ENCODE measurements around the gene SERINC2. TPM values are rescaled to one million over a fixed set of nuclear protein-coding genes. Genes with fewer than 3 reads are reported as not detected.

The SERINC2 gene
- total and polyA plus RNA-seq, 2 experiments from 2014 or later: 20.5 to 23.3 TPM

- TF ChIP-seq REST (IDR thresholded peaks at IDR 0.05; ENCODE audit: unreplicated experiment): no peak
Observed at GRCh38 chr1:31434979-31435378, 22.0 kb downstream of the SERINC2 start (continued).

- Mint-ChIP-seq H3K27ac (no peak overlapping the region), H3K9me3 (no peaks in the 10 kb centered on the region; the same call in 2 of the 3 replicates), H3K4me3 (no peak overlapping the region), H3K4me1 (peaks cover 12% of the 10 kb centered on the region), H3K36me3 (ENCODE audit: low read depth) (peaks cover 11% of the 10 kb centered on the region), H3K27me3 (ENCODE audit: insufficient read depth, low read depth, poor library complexity) (peaks cover 18% of the 10 kb centered on the region)
- H3K27me3 ChIP-seq (ENCODE audit: insufficient read depth): no peaks in the 10 kb centered on the region
- no peaks in the 10 kb centered on the region for H3K4me1 ChIP-seq (ENCODE audit: insufficient read depth)
- H2AFZ ChIP-seq: no peak overlapping the region
- H3K27ac ChIP-seq (ENCODE audit: low read depth): no peak overlapping the region
- no peaks in the 10 kb centered on the region for H3K36me3 ChIP-seq (ENCODE audit: insufficient read depth)
- DNase-seq (ENCODE audit: low spot score) (no peak), ATAC-seq (no peak)
- H3K79me2 ChIP-seq (replicated peaks; ENCODE audit: insufficient read depth): no peaks in the 10 kb centered on the region
- H4K20me1 ChIP-seq (replicated peaks; ENCODE audit: insufficient read depth): no peaks in the 10 kb centered on the region
- no peak overlapping the region for H3K4me3 ChIP-seq
- H3K4me2 ChIP-seq: no peak overlapping the region
- no peaks in the 10 kb centered on the region for H3K9me2 ChIP-seq (ENCODE audit: insufficient read depth)
- no peaks in the 10 kb centered on the region for H3F3A ChIP-seq (replicated peaks; ENCODE audit: low read depth)
- TF ChIP-seq ZNF114 (CRISPR knock-in tag; IDR thresholded peaks at IDR 0.05) (no peak), ZNF331 (CRISPR knock-in tag; IDR thresholded peaks at IDR 0.05; ENCODE audit: low read depth) (no peak), POLR2AphosphoS5 (IDR thresholded peaks at IDR 0.05; ENCODE audit: low read depth) (no peak), EZH2phosphoT487 (IDR thresholded peaks at IDR 0.05; ENCODE audit: unreplicated experiment) (no peak), REST (IDR thresholded peaks at IDR 0.05; ENCODE audit: unreplicated experiment) (no peak), CREB1 (CRISPR knock-in tag; IDR thresholded peaks at IDR 0.05; ENCODE audit: low read depth) (no peak), NANOG (IDR thresholded peaks at IDR 0.05; ENCODE audit: borderline replicate concordance) (no peak), STAT1 (IDR thresholded peaks at IDR 0.05; ENCODE audit: unreplicated experiment) (no peak), ETS1 (IDR thresholded peaks at IDR 0.05) (no peak), CTCF (conservative IDR thresholded peaks at IDR 0.05; ENCODE audit: low read depth in 2 of 2) (no peak), JUNB (IDR thresholded peaks at IDR 0.05; ENCODE audit: unreplicated experiment) (no peak)
Observed at GRCh38 chr1:31435471-31436409, 22.7 kb downstream of the SERINC2 start.

Data from GM23338 (cell line).